ENCODE results near the gene KIF1A. TPM values are rescaled to one million over a fixed set of nuclear protein-coding genes. Genes with fewer than 3 reads are reported as not detected.

Gene KIF1A
- total RNA-seq, 1 donor from 2014 or later = not detected

DNA sequence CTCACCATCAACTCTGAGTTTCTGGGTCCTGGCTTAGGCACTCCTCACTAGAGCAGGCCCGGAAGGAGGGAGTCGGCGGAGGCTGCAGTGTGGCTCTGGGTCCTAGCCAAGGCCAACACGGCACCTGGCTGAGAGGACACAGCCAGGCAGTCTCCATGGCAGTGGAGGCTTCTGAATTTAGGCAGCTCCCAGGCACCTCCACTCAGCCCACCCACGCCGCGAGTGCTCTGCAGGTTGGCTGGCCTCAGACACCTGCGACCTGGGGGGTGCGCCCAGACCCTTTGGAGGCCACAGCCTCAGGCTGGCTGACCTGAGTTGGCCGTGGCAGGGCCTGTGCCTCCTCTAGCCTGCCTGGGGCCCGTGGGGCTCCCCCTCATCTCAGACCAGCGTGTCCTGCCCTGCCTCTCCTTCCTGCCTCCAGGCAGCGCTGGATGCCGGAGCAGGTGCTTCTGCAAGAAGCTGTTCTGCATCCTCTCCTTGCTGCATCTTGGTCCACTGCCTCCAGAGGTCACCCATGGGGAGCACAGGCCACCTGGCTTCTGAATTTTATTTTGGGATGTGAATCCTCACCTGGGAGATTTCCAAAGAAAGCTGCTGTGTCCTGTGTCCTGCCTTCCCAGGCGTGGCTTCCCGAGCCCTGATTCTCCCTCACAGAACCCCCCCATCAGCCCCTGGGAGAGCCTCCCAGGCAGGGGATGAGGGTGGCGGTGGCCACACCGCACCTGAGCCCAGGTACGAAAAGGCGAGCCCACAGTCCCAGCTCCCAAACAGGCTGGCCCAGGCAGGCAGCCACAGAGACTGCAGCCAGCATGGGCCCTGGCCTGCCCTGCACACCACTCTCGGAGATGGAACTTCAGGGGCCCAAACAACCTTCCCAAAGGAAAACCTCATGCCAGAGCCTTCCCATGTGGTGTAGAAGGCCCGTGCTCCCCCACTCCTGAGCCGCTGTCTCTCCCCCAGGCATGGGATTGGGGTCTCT lies 105.0 kb downstream of the KIF1A start:
- TF ChIP-seq CTCF (IDR thresholded peaks at IDR 0.05) = no peak
- ATAC-seq (ENCODE audit: low read depth) = no peak
- ChIA-PET CTCF (no interaction called here), POLR2A (no interaction called here)
- no peak for DNase-seq
- H3K9me3 Mint-ChIP-seq = no peaks in the 10 kb centered on the region
- no peaks in the 10 kb centered on the region for H3K4me1 Mint-ChIP-seq
- H3K4me3 Mint-ChIP-seq = no peak overlapping the region
- intact Hi-C loops (cut with micrococcal nuclease) = no loop called here
- peaks cover 2% of the 10 kb centered on the region for H3K27me3 Mint-ChIP-seq
- H3K36me3 Mint-ChIP-seq (ENCODE audit: low read depth) = no peaks in the 10 kb centered on the region
- H3K27ac Mint-ChIP-seq = no peak overlapping the region

DNA sequence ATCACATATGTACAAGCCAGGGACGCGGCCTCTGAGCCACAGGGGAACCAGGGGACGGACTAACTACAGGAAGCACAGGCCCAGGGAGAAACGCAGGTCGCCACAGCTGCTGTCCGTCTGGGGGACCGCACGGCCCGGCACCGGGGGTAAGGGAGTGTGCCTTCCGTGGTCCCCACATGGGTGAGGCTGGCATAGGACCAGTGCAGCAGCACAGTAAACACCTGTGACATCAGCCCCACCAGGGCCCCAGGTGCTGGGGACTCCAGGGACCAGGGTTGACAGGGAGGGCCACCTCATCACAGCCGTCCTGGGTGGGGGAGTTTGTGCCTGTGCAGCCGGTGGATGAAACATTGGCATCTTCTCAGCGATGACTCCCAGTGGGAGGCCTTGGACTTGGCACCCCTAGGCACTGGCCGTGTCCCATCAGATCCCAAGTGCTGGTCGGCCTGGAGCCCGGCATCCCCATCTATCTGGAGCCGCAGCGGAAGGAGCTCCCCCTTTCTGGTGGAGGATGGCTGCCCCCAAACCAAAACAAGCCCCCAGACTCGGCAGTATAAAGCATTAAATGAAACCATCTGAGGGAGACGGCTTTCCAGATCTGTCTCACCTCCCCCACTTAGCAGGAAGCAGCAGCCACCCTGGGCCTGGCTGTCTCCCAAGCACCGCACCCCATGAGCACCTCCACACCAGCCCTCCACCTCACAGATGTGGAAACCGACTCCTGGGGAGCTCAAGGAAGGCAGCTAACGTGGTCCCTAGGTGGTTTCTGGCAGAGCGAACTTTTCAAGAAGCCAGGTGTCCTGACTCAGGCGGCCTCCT lies 105.9 kb downstream of the KIF1A start:
- intact Hi-C loops (cut with micrococcal nuclease) = no loop called here
- Mint-ChIP-seq H3K27ac (no peak overlapping the region), H3K4me1 (no peaks in the 10 kb centered on the region), H3K4me3 (no peak overlapping the region), H3K36me3 (ENCODE audit: low read depth) (no peaks in the 10 kb centered on the region), H3K9me3 (no peaks in the 10 kb centered on the region), H3K27me3 (peaks cover 5% of the 10 kb centered on the region)
- no peak for ATAC-seq (ENCODE audit: low read depth)
- ChIA-PET CTCF (no interaction called here), POLR2A (no interaction called here)
- DNase-seq = no peak
- no peak for TF ChIP-seq CTCF (IDR thresholded peaks at IDR 0.05)

- no peak overlapping the region for H3K27ac Mint-ChIP-seq
- no peak overlapping the region for H3K4me3 Mint-ChIP-seq
- H3K4me1 Mint-ChIP-seq = no peaks in the 10 kb centered on the region
- H3K36me3 Mint-ChIP-seq (ENCODE audit: low read depth) = no peaks in the 10 kb centered on the region
- TF ChIP-seq CTCF (IDR thresholded peaks at IDR 0.05) = no peak
- H3K27me3 Mint-ChIP-seq = peaks cover 6% of the 10 kb centered on the region
- ATAC-seq (ENCODE audit: low read depth) (no peak), DNase-seq (no peak)
- CTCF ChIA-PET = no interaction called here
- intact Hi-C loops (cut with micrococcal nuclease) = no loop called here
- POLR2A ChIA-PET = no interaction called here
- H3K9me3 Mint-ChIP-seq = no peaks in the 10 kb centered on the region
Observed at GRCh38 chr2:240713071-240713927, 106.7 kb downstream of the KIF1A start.

DNA sequence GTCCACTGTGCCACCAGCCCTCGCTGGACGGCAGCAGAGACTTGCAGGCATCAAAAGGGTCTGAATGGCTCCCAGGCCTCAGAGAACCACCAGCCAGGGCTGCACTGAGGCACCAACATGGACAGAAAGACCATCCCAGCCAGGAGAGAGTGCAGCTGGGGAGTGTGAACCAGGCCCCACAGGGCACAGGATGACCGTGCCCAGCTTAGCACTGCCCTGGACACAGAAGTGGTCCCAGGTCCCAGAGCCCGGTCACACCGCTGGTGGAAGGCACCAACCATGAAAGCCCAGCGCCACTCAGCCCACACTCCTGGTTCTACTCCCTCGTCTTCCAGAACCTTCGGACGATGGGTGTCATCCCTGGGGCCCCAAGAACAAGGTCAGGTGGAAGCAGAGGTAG lies 107.9 kb downstream of the KIF1A start:
- ChIA-PET POLR2A (no interaction called here), CTCF (no interaction called here)
- intact Hi-C loops (cut with micrococcal nuclease) = no loop called here
- H3K4me3 Mint-ChIP-seq = no peak overlapping the region
- TF ChIP-seq CTCF (IDR thresholded peaks at IDR 0.05) = no peak
- H3K4me1 Mint-ChIP-seq = no peaks in the 10 kb centered on the region
- ATAC-seq (ENCODE audit: low read depth) (no peak), DNase-seq (no peak)
- H3K9me3 Mint-ChIP-seq = no peaks in the 10 kb centered on the region
- no peaks in the 10 kb centered on the region for H3K36me3 Mint-ChIP-seq (ENCODE audit: low read depth)
- H3K27me3 Mint-ChIP-seq = peaks cover 6% of the 10 kb centered on the region
- H3K27ac Mint-ChIP-seq = no peak overlapping the region
